IPS DF 6.9 (cell line): ENCODE measurements around the gene CAPN15.

Source experiments
- DNase-seq: peaks from one replicate; pipeline ENCODE4 v3.0.0-alpha.2; 2013; ENCODE audit warnings: low read depth, low spot score
- H3K27ac ChIP-seq: one replicate; pipeline ENCODE4 v1.5.1; 2013; ENCODE audit warnings: low read length, control low read depth
- H3K27me3 ChIP-seq: 2 replicates; pipeline ENCODE4 v1.6.1; 2013; ENCODE audit warnings: mild to moderate bottlenecking, low read length; ENCODE audit not compliant: control insufficient read depth, insufficient read depth
- H3K36me3 ChIP-seq: 2 replicates; pipeline ENCODE4 v1.6.1; 2013; ENCODE audit warnings: low read length; ENCODE audit not compliant: control insufficient read depth, insufficient read depth
- H3K4me1 ChIP-seq: 2 replicates; pipeline ENCODE4 v1.6.1; 2013; ENCODE audit warnings: low read length; ENCODE audit not compliant: control insufficient read depth, insufficient read depth
- H3K4me3 ChIP-seq: 2 replicates; pipeline ENCODE4 v1.5.1; 2013; ENCODE audit warnings: mild to moderate bottlenecking, low read length
- H3K9me3 ChIP-seq: 2 replicates; pipeline ENCODE4 v1.6.1; 2013; ENCODE audit warnings: low read length, inconsistent platforms; ENCODE audit not compliant: control insufficient read depth, insufficient read depth
- WGBS: extraction: QIAGEN DNeasy Blood & Tissue Kit; methylation state at CpG from one replicate; pipeline ENCODE4 v1.1.7; 2013; ENCODE audit warnings: mixed read lengths, missing lambda C conversion rate; ENCODE audit not compliant: insufficient read length, insufficient coverage; 5-methylcytosine and 5-hydroxymethylcytosine counted together

The CAPN15 gene

DNA sequence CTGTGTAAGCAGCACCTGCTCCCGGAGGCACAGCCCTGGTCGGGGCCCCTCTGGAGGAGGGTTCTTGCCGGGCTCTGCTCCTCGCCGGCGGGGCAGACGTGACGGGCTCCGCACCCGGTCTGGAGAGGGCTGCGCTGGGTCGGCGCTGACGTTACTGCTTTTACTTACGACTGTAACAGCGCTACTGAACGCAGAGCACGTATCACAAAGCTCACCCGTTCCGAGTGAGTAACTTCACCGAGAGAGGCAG is 61.1 kb downstream of the CAPN15 start:
- peak overlapping the region; percentile 75 for H3K4me3 ChIP-seq

DNA sequence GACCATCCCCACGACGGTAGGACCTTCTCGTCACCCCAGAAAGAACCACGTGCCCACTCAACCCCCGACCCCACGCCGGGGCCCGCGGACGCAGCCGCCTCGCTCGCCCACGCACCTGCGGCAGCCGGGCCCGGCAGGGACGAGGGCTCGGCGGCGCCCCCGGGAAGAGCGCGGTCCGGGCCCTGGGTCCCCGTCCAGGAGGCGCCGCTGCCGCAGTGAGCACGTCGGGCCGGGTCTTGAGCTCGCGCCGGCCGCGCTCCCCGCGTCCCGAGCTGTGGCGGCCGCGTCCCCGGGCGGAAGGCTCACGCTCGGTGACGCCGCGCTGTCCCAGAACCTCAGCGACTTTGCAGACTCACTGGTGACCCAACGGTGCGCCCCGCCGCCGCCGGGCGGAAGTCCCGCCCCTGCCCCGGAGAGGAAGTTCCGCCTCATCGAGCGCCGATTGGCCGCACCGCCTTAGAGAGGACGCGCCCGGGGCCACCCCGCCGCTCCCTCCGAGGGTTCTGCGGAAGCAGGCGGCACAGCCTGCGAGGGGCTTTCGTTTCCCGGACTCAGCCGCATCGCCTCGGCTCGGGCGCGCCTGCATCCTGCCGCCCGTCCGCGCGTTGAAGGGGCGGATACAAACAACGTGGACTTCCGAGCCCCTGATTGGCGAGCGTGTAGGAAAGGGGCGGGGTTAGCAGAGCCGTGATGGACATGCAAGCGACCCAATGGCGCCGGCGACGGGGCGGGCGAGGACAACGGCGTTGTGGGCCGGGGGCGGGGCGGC is 61.6 kb downstream of the CAPN15 start:
- Histone ChIP-seq H3K4me3 (peak overlapping the region; percentile 75), H3K36me3 (no peaks in the 10 kb centered on the region), H3K9me3 (no peaks in the 10 kb centered on the region), H3K27me3 (no peaks in the 10 kb centered on the region), H3K4me1 (peaks cover 6% of the 10 kb centered on the region), H3K27ac (no peak overlapping the region)
- DNase-seq = no peak
- WGBS = no CpG with 5 or more reads among the region's 107 CpGs

More for the DNA sequence above, 61.1 kb downstream of the CAPN15 start:
- WGBS = no CpG with 5 or more reads among the region's 21 CpGs
- no peak for DNase-seq
- Histone ChIP-seq H3K4me1 (peaks cover 7% of the 10 kb centered on the region), H3K27me3 (no peaks in the 10 kb centered on the region), H3K36me3 (no peaks in the 10 kb centered on the region), H3K9me3 (no peaks in the 10 kb centered on the region), H3K27ac (no peak overlapping the region)

DNA sequence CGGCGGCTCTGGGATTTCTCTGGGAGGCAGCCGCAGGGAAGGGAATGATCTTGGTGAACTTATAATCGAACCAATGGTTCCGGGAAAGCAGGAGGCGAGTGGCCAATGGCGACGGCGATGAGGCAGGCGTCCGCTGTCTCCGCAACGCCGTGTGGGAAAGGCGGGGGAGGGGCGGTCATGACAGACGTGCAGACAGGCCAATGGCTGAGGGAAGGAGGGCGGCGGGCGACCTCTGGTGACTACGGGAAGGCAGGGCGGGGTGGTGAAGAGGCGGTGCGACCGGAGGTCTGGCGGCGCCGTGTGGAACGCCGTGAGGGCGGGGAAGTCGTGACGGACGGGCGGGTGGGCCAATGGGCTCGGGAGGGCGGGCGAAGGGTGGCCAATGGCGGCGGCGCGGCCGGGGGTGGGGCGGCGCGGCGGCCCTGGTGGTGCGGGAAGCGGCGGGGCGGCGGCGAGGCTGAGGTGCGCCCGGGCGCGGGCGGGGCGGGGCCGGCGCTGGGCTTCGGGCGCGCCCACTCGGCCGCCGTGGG is 62.2 kb downstream of the CAPN15 start, which contains the start of gene RAB40C:
Gene RAB40C (plus strand): TSS at position 409 of the 530 bp plus-strand sequence. CDS start 226 bp downstream, outside the sequence.
- Histone ChIP-seq H3K4me1 (peaks cover 6% of the 10 kb centered on the region), H3K36me3 (no peaks in the 10 kb centered on the region), H3K27ac (no peak within 1 kb of the TSS), H3K27me3 (no peaks in the 10 kb centered on the region), H3K4me3 (peak within 1 kb of the TSS; percentile 75), H3K9me3 (no peaks in the 10 kb centered on the region)
- no CpG with 5 or more reads among the region's 67 CpGs for WGBS
- DNase-seq = peak; percentile 91

DNA sequence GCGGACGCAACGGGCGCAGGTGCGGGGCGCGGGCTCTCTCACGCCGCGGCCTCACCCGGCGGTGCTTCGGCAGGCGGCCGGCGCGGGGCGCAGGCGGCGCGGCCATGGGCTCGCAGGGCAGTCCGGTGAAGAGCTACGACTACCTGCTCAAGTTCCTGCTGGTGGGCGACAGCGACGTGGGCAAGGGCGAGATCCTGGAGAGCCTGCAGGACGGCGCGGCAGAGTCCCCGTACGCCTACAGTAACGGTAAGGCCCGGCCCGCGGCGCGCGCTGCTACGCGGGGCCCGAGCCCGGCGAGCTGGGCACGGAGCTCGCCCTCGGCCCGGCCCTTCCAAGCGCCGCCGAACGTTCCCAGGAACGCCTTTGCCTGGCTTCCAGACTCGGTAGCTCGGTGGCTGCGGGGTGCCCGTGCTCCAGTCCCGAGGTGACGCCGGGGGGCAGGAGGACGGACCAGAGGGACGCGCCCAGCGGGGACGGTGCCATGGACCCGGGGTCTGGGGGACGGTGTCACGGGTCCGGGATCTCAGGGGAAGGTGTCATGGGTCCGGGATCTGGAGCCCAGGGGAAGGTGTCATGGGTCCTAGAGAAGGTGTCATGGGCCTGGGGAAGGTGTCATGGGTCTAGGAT is 62.8 kb downstream of the CAPN15 start:
- WGBS = no CpG with 5 or more reads among the region's 71 CpGs
- DNase-seq = no peak
- no peaks in the 10 kb centered on the region for H3K9me3 ChIP-seq
- H3K4me3 ChIP-seq = peak overlapping the region; percentile 75
- H3K4me1 ChIP-seq = peaks cover 4% of the 10 kb centered on the region
- H3K27me3 ChIP-seq = no peaks in the 10 kb centered on the region
- no peak overlapping the region for H3K27ac ChIP-seq
- no peaks in the 10 kb centered on the region for H3K36me3 ChIP-seq

DNA sequence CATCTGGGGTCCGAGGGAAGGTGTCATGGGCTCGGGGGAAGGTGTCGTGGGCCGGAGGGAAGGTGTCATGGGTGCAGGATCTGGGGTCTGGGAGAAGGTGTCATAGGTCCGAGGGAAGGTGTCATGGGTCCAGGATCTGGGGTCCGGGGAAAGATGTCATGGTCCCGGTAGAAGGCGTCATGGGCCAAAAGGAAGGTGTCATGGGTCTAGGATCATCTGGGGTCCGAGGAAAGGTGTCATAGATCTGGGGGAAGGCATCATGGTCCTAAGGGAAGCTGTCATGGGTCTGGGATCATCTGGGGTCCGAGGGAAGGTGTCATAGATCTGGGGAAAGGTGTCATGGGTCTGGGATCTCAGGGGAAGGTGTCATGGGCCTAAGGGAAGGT is 63.3 kb downstream of the CAPN15 start:
- Histone ChIP-seq H3K36me3 (no peaks in the 10 kb centered on the region), H3K27ac (no peak overlapping the region), H3K27me3 (no peaks in the 10 kb centered on the region), H3K4me1 (peaks cover 3% of the 10 kb centered on the region; the same call in 1 of the 2 replicates), H3K9me3 (no peaks in the 10 kb centered on the region), H3K4me3 (peak overlapping the region; percentile 75; the same call in 1 of the 2 replicates)
- DNase-seq = no peak
- WGBS = no CpG with 5 or more reads among the region's 10 CpGs

DNA sequence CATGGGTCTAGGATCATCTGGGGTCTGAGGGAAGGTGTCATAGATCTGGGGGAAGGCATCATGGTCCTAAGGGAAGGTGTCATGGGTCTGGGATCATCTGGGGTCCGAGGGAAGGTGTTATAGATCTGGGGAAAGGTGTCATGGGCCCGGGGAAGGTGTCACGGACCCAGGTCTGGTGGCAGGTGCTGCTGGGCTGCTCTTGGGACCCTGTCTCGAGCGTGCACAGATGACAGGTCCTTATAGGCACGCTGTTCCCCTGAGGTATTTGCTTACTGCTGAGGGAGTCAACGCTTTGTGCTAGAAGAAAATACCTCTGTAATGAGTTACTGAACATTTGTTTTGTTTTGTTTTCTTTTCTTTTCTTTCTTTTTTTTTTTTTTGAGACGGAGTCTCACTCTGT is 63.7 kb downstream of the CAPN15 start:
- WGBS = no CpG with 5 or more reads among the region's 8 CpGs
- Histone ChIP-seq H3K27ac (no peak overlapping the region), H3K4me3 (no peak overlapping the region), H3K27me3 (no peaks in the 10 kb centered on the region), H3K36me3 (no peaks in the 10 kb centered on the region), H3K9me3 (no peaks in the 10 kb centered on the region), H3K4me1 (peaks cover 3% of the 10 kb centered on the region; the same call in 1 of the 2 replicates)
- no peak for DNase-seq

DNA sequence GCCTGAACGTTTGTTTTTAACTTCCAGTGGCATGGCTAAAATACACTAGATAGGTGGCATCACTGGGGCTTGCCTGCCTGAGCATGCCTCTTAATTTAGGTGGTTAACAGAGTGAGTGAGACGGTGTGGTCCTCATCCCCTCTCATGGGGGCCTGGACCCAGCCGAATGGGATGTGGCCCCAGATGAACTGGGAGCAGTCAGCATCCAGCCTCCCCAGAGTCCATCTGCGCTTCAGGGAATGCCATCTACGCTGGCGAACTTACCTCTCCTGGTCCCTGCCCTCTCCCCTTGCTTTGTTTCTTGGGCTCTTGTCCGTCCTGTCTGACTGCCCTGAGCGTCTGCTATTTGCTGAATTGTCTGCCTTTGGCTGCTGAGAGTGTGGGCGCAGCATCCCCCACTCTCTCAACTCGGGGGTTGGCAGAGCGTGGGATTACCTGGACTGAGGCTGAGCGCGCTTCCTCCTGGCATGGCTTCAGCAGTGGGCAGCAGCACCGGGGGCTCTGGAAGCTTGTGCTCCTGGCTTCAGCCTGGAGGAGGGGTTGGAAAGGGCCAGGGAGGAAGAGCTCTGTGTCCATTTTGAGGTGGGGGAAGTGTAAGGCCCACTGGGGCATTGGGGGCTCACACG is 64.5 kb downstream of the CAPN15 start:
- Histone ChIP-seq H3K27me3 (no peaks in the 10 kb centered on the region), H3K4me1 (peaks cover 3% of the 10 kb centered on the region; the same call in 1 of the 2 replicates), H3K27ac (no peak overlapping the region), H3K9me3 (no peaks in the 10 kb centered on the region), H3K36me3 (no peaks in the 10 kb centered on the region), H3K4me3 (no peak overlapping the region)
- no peak for DNase-seq
- no CpG with 5 or more reads among the region's 15 CpGs for WGBS

DNA sequence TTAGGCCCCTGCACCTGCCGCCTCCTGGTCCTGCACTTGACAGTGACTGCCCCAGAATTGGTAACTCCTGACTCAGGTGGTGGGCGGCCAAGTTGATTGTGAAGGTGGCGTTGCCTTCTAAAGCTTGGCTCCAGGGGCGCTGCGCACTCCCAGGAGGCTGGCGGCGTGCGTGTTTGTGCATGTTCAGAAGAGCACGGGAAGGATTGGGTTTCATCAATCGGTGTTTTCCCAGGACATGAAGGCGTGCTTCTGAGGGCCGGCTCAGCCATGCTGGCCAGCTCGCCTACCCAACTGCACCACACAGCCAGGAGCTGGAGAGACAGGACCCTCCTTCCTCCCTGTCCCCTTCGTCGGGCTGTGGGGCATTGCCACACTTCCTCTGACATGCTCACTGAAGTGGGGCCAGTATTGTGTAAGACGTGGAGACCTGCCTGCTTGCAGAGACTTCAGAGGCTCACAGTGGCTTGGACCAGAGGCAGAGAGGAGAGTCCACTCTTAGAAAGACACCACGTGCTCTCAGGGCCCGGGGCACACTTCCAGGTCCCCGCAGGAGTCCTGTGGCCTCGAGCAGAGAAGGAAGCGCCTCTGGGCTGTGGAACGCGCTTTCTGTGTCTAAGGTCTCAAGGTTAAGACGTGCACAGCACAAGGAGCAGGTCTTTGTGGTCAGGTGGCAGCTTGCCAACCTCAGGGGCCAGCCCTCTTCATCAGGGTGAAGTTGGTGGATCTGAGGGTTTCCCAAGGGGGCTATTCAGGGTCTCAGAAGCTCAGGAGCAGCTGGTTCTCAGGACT is 65.2 kb downstream of the CAPN15 start:
- Histone ChIP-seq H3K4me3 (no peak overlapping the region), H3K4me1 (peaks cover 3% of the 10 kb centered on the region; the same call in 1 of the 2 replicates), H3K36me3 (no peaks in the 10 kb centered on the region), H3K27ac (no peak overlapping the region), H3K27me3 (no peaks in the 10 kb centered on the region), H3K9me3 (no peaks in the 10 kb centered on the region)
- WGBS = no CpG with 5 or more reads among the region's 24 CpGs
- DNase-seq = no peak

DNA sequence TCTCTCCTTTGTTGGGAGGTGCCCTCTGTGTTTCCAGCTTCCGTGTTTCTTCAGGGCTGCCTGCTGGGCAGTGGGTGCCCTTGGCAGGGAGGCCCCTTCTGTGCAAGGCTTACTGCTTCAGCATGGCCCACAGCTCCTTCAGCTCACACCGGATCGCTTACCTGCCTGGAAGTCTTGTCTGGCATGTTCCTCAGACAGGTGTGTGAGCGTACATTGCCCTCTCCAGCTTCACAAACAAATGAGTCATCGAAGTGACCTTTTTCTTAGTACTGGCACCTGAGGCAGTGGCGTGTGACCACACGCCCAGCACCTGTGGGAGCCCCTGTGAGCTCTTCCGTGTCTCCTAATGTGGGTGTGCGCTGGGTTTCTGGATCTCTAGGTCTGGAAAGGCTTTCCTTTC is 65.9 kb downstream of the CAPN15 start:
- Histone ChIP-seq H3K9me3 (no peaks in the 10 kb centered on the region), H3K27ac (no peak overlapping the region), H3K4me3 (no peak overlapping the region), H3K27me3 (no peaks in the 10 kb centered on the region), H3K36me3 (no peaks in the 10 kb centered on the region), H3K4me1 (peaks cover 3% of the 10 kb centered on the region; the same call in 1 of the 2 replicates)
- no CpG with 5 or more reads among the region's 9 CpGs for WGBS
- no peak for DNase-seq

DNA sequence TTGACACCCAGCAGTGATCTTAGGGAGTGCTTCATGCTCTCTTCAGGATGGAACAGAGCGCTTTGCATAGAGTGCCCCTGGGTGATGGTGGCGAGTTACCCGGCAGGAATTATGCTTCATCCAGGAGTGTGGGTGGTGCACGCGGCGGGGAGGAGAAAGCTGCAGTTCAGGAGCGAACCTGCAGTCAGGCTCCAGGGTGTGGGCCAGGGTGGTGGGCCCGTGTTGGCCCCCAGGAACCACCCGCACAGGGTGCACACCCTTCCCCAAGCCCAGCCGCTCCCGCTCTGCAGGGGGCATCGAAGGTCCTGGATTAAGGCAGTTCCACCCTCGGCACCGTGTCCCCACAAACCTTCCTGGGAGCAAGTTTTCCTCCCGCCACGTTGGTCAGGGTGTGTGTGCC is 66.3 kb downstream of the CAPN15 start:
- no peak overlapping the region for H3K27ac ChIP-seq
- peaks cover 3% of the 10 kb centered on the region; the same call in 1 of the 2 replicates for H3K4me1 ChIP-seq
- no CpG with 5 or more reads among the region's 16 CpGs for WGBS
- no peak for DNase-seq
- H3K36me3 ChIP-seq = peaks cover 2% of the 10 kb centered on the region; the same call in 1 of the 2 replicates
- H3K27me3 ChIP-seq = no peaks in the 10 kb centered on the region
- no peak overlapping the region for H3K4me3 ChIP-seq
- H3K9me3 ChIP-seq = no peaks in the 10 kb centered on the region
